Measurements from ENCODE around the gene ATP2A3.

- TF ChIP-seq GATA2 (IDR thresholded peaks at IDR 0.05; ENCODE audit: low read depth, low read length): no peak
- TF ChIP-seq GATA3 (IDR thresholded peaks at IDR 0.05; ENCODE audit: low read depth, low read length): no peak
These were observed 55.0 kb downstream of the ATP2A3 start for GRCh38 chr17:3909257-3909656.
